Endodermal cell (in vitro differentiated cells): Measurements from ENCODE around the gene DTNB. TPM values are rescaled to one million over a fixed set of nuclear protein-coding genes. Genes with fewer than 3 reads are reported as not detected.
"Not testable (repeated sequence)": the region's sequence is repeated elsewhere in the genome, so short reads cannot be mapped to it uniquely, and the experiment has no call there.

ENCODE experiments used
- DNase-seq: peaks from one replicate; pipeline ENCODE4 v3.0.0-alpha.2; 2017
- H3K27ac ChIP-seq: 2 replicates; pipeline ENCODE4 v1.5.1; 2013; ENCODE audit warnings: mild to moderate bottlenecking, low read depth, low read length, moderate library complexity
- H3K27me3 ChIP-seq: 2 replicates; pipeline ENCODE4 v1.6.1; 2013; ENCODE audit warnings: mild to moderate bottlenecking, low read length, moderate library complexity; ENCODE audit not compliant: insufficient read depth, control insufficient read depth, poor library complexity, severe bottlenecking
- H3K36me3 ChIP-seq: 2 replicates; pipeline ENCODE4 v1.7.0; 2013; ENCODE audit warnings: mild to moderate bottlenecking, low read length, moderate library complexity; ENCODE audit not compliant: control insufficient read depth, insufficient read depth
- H3K4me1 ChIP-seq: one replicate; pipeline ENCODE4 v1.7.0; 2013; ENCODE audit warnings: low read length; ENCODE audit not compliant: control insufficient read depth, insufficient read depth
- H3K4me3 ChIP-seq: 2 replicates; pipeline ENCODE4 v1.5.1; 2013; ENCODE audit warnings: mild to moderate bottlenecking, low read length, moderate library complexity
- H3K9ac ChIP-seq: 2 replicates; pipeline ENCODE4 v1.6.1; 2013; ENCODE audit warnings: mild to moderate bottlenecking, low read length, moderate library complexity; ENCODE audit not compliant: poor library complexity, severe bottlenecking; ENCODE audit errors: extremely low read depth
- H3K9me3 ChIP-seq: 2 replicates; pipeline ENCODE4 v1.6.1; 2013; ENCODE audit warnings: mild to moderate bottlenecking, low read length, moderate library complexity; ENCODE audit not compliant: control insufficient read depth
- H3K27ac Mint-ChIP-seq: 2 replicates; pipeline ENCODE4 v1.8.0; 2020; ENCODE audit warnings: mixed read lengths
- H3K27me3 Mint-ChIP-seq: 2 replicates; pipeline ENCODE4 v1.8.0; 2021; ENCODE audit warnings: mild to moderate bottlenecking, mixed read lengths; ENCODE audit not compliant: insufficient read depth
- H3K36me3 Mint-ChIP-seq: 2 replicates; pipeline ENCODE4 v1.8.0; 2020; ENCODE audit warnings: low read depth, mixed read lengths
- H3K4me1 Mint-ChIP-seq: 2 replicates; pipeline ENCODE4 v1.8.0; 2020; ENCODE audit warnings: mixed read lengths
- H3K4me3 Mint-ChIP-seq: 2 replicates; pipeline ENCODE4 v1.8.0; 2020; ENCODE audit warnings: mild to moderate bottlenecking, moderate library complexity, mixed read lengths
- H3K9me3 Mint-ChIP-seq: 2 replicates; pipeline ENCODE4 v1.8.0; 2020; ENCODE audit warnings: mild to moderate bottlenecking, mixed read lengths
- WGBS, 2 experiments: methylation state at CpG; one replicate each; pipeline versions ENCODE4 v1.1.5 to v1.1.7; 2013; ENCODE audit warnings: missing lambda C conversion rate in 2 of 2, mixed read lengths in 1 of 2; ENCODE audit not compliant: insufficient coverage in 1 of 2, insufficient read length in 1 of 2; 5-methylcytosine and 5-hydroxymethylcytosine counted together
- total RNA-seq, 2 donors: library from RNA; stranded (reverse); fragmentation: NEBNext Ultra II Directional in 1 of 2; extraction: Animal tissue kit (Norgen Biotek cat#: 25700) in 1 of 2; gene quantifications; 2 replicates in 1 of 2; 3 replicates in 1 of 2; pipeline ENCODE4 v1.2.1, GENCODE V29; 2021
- TF ChIP-seq, protein P1 (sequence below): fragments of 200-600 bp; sonication (generic); conservative IDR thresholded peaks from 2 replicates; pipeline ENCODE4 v1.5.0; 2021; ENCODE audit warnings: antibody characterized with exemption, mild to moderate bottlenecking

Gene DTNB
- total RNA-seq, 2 donors from 2014 or later = 38.8 to 48.7 TPM

DNA sequence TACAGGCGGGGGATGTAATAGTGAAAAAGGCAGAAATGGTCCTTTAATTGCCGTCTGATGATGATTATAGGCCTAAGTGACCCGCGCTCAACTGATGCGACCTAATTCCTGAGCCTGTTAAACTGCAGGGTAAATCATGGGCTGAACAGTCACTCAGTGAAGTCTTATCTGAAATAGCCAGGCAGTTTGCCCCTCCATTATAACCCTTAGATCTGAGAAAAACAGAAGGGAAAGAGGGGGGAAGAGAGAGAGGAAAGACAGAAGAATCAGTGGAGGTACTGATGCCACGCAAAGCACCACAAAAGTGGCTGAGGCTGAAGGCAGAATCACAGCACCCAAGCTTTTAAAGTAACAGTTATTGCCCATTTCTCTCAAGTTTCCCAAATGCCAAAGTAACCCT is 258.6 kb downstream of the DTNB start:
- no peaks in the 10 kb centered on the region for H3K4me1 Mint-ChIP-seq
- TF ChIP-seq, protein P1, sequence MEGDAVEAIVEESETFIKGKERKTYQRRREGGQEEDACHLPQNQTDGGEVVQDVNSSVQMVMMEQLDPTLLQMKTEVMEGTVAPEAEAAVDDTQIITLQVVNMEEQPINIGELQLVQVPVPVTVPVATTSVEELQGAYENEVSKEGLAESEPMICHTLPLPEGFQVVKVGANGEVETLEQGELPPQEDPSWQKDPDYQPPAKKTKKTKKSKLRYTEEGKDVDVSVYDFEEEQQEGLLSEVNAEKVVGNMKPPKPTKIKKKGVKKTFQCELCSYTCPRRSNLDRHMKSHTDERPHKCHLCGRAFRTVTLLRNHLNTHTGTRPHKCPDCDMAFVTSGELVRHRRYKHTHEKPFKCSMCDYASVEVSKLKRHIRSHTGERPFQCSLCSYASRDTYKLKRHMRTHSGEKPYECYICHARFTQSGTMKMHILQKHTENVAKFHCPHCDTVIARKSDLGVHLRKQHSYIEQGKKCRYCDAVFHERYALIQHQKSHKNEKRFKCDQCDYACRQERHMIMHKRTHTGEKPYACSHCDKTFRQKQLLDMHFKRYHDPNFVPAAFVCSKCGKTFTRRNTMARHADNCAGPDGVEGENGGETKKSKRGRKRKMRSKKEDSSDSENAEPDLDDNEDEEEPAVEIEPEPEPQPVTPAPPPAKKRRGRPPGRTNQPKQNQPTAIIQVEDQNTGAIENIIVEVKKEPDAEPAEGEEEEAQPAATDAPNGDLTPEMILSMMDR = no peak
- Histone ChIP-seq H3K9ac (no peak overlapping the region), H3K9me3 (no peaks in the 10 kb centered on the region), H3K27me3 (no peaks in the 10 kb centered on the region), H3K27ac (no peak overlapping the region), H3K4me1 (no peaks in the 10 kb centered on the region), H3K36me3 (peaks cover 4% of the 10 kb centered on the region), H3K4me3 (no peak overlapping the region)
- H3K9me3 Mint-ChIP-seq = no peaks in the 10 kb centered on the region
- no peaks in the 10 kb centered on the region for H3K27me3 Mint-ChIP-seq
- no peak for DNase-seq
- H3K4me3 Mint-ChIP-seq = no peak overlapping the region
- 95 to 100% methylated on average over 2 to 6 of the region's 6 CpGs for WGBS, 2 experiments
- no peak overlapping the region for H3K27ac Mint-ChIP-seq
- peaks cover 21% of the 10 kb centered on the region for H3K36me3 Mint-ChIP-seq

DNA sequence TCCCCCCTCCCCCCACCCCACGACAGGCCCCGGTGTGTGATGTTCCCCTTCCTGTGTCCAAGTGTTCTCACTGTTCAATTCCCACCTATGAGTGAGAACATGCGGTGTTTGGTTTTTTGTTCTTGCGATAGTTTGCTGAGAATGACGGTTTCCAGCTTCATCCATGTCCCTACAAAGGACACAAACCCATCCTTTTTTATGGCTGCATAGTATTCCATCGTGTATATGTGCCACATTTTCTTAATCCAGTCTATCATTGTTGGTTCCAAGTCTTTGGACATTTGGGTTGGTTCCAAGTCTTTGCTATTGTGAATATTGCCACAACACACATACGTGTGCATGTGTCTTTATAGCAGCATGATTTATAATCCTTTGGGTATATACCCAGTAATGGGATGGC is 260.0 kb downstream of the DTNB start:
- not testable (repeated sequence) for H3K27me3 Mint-ChIP-seq, H3K36me3 ChIP-seq, H3K4me1 Mint-ChIP-seq, H3K27ac ChIP-seq, H3K4me3 Mint-ChIP-seq, DNase-seq, H3K4me1 ChIP-seq, H3K9me3 ChIP-seq, H3K9ac ChIP-seq, H3K27me3 ChIP-seq, H3K27ac Mint-ChIP-seq, H3K4me3 ChIP-seq, H3K9me3 Mint-ChIP-seq
- 91 to 95% methylated on average over 1 to 4 of the region's 7 CpGs for WGBS, 2 experiments
- H3K36me3 Mint-ChIP-seq = peaks cover 22% of the 10 kb centered on the region

DNA sequence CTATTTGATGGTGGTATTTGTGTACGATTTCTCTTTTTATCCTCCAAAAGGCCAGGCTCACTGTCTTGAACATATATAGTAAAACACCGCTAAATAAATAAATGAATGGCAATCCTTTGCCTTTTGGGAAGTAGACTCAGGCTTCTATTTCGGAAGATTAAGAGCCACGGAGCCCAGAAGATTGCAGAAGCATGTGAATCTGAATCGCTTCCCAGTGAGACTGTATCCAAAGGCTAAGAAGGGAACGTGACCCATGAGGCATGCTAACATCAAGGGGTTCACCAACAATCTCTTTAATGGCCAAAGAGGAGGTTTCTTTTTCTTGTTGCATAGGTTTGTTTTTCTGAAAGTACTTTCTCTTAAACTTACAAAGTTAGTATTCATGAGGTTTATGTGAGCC is 261.6 kb downstream of the DTNB start:
- H3K9me3 Mint-ChIP-seq = no peaks in the 10 kb centered on the region

More for the DNA sequence above, 261.6 kb downstream of the DTNB start:
- Mint-ChIP-seq H3K27me3 (no peaks in the 10 kb centered on the region), H3K4me1 (no peaks in the 10 kb centered on the region), H3K4me3 (no peak overlapping the region), H3K27ac (no peak overlapping the region), H3K36me3 (peaks cover 18% of the 10 kb centered on the region)
- H3K9me3 ChIP-seq = no peaks in the 10 kb centered on the region
- 83 to 84% methylated on average over 5 to 6 of the region's 6 CpGs for WGBS, 2 experiments
- no peaks in the 10 kb centered on the region for H3K36me3 ChIP-seq
- TF ChIP-seq, protein P1 = no peak
- H3K27me3 ChIP-seq = no peaks in the 10 kb centered on the region
- no peaks in the 10 kb centered on the region for H3K4me1 ChIP-seq
- no peak overlapping the region for H3K27ac ChIP-seq
- no peak overlapping the region for H3K9ac ChIP-seq
- H3K4me3 ChIP-seq = no peak overlapping the region
- no peak for DNase-seq
